HG02623 (cell line): ENCODE results near the gene RPS6KA5.

Experiments
- ATAC-seq: cut with Tn5 transposase; IDR thresholded peaks from one replicate; pipeline ENCODE4 v1.9.1; 2021; ENCODE audit warnings: moderate library complexity; ENCODE audit not compliant: unreplicated experiment

RPS6KA5 gene

DNA sequence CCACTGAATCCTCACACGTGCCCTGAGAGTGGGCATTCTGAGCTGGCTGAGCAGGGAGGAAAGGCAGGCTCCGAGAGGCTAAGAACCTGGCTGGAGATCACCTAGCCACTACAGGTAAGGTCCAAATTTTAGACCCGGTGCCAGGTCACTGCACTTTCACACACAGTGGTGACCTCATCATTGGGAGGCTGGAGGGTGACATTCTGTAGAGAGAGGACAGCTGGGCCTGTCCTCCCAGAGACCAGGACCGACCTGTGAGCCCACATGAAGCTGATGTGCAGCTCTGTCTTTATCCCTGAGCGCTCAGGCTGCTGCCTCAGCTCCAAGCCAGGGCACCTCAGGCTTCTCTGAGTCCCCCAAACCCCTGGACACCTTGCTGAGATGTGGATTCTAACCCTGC lies 248.3 kb downstream of the RPS6KA5 start:
- no peak for ATAC-seq

DNA sequence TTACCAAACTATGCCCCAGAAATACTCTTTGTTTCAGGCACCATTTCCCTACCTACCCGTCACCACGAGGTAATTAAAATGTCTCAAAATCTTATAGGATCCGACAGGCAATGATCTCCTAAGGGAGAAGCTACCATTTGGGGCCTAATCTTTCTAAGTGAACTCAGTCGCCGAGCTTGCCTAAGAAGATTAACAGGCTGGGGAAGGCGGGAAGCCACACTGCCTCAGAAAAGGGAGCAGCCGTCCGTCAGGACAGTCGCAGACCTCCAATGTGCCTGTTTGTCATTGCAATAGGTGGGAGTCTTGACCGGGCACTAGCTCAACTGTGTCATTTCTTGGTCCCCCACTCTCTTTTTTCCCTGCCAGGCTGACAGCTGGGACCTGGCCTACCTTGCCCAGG lies 248.8 kb downstream of the RPS6KA5 start:
- no peak for ATAC-seq

DNA sequence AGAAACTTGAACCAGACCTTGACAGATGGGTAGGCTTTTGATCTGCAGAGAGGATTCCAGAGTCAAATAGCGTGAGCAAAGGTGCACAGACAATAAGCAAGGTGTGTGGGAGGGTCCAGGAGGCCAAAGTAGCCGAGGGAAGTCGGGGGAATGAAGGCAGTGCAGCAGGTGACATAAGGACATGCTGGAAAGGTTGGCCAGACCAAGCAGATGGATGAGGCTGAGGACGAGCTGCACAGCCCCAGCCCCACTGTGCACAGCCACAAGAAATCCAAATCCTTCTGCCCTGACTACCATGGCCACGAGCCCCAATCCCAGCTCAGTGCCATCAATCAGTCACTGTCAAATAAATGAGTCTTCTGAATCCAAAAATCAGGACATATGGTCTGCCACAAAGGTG lies 249.6 kb downstream of the RPS6KA5 start:
- ATAC-seq = no peak

DNA sequence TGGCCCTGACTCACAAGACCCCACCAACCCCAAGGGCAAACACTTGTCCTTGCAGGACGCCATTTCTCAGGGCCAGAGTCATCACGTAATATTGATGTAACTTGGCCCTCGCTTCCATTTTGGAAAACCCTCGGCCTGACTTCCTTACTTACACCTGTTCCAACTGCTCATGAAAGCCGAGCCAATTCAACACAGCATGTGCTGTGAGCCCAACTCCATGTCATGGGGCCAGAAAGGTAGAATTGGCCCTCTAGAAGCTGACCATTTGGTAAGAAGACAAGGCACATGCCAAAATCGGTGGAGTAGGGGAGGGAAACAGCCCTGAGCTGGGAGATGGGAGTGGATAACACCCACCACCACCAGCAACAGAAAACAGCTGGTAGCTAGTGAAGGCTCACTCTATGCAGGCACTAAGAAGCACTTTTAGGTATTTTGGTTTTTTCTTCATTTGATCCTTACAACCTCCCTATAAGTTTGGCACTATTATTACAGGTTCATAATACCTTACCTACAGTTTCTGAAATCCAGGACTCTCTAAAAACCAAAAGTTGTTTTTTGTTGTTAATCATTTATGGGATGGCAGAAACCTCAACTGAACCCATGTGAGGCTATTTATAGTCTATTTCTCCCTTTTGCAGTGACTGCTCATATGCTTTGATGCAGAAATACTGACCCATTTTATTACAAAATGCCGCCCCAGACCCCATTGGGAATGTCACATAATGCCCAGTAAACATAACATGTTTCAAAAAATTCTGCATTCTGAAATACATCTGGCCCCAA lies 250.7 kb downstream of the RPS6KA5 start:
- ATAC-seq = no peak

DNA sequence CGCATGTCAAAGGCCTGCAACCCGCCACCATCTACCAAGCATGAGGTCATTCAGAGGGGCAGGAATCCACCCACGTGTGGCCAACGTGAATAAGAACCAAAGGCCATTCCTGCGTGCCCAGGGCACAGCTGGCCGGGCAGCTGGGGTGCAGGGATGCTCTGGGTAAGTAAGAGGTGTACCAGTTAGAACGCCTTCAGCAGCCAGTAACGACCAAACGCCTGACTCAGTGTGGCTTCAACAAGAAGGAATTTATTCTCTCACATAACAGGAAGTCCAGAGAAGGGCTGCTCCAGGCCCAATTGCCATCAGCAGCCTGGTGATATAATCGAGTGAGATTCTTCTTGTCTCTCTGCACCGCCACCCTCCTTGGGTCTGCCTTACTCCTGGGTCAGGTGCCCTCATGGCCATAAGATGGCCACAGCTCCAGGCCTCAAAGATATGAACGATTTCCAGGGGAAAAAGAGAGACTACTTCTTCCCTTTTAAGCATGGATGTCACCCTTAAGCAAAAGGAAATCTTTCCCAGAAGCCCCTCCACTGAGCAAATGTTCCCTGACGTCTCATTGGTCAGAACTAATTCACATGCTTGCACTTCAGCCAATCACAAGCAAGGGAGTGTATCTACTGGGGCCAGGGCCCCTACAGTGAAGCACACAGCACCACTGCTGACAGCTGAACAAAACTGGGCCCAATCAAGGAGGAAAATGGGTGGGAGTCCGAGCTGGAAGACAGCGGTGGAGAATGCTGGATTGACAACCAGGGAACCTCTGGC lies 251.5 kb downstream of the RPS6KA5 start:
- no peak for ATAC-seq

DNA sequence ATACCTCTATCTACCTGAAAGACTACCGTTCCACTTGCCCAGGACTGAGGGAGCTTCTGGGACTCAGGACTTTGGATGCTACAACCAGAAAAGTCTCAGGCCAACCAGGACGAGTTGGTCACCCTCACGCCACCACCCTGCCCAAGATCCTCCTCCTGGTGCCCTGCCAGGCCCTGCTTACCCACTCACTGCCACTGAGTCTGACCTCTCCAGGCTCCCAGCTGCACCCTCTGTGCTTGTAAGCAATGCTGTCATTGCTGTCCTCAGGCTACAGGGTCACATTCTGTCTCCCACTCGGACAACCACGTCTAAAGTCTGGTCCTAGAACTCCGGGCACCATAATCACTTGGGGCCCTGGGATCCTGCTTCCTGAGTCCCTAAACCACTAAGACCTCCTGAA lies 253.4 kb downstream of the RPS6KA5 start:
- ATAC-seq = no peak

- ATAC-seq = no peak
These were observed 254.5 kb downstream of the RPS6KA5 start for GRCh38 chr14:90805662-90806540.

DNA sequence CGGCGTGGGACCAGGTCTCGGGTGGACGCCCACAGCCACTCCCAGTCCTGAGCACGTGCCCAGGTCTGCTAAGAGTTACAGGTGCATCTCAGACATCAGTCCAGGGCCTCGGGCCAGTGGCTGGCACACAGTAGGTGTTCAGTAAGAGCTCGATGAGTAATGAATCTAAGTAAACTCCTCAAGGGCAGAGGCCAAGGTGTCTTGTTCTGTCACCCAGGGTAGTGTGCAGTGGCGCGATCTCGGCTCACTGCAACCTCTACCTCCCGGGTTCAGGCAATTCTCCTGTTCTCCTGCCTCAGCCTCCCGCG lies 255.4 kb downstream of the RPS6KA5 start:
- no peak for ATAC-seq

- no peak for ATAC-seq
These were observed 256.0 kb downstream of the RPS6KA5 start for GRCh38 chr14:90804292-90805083.

GRCh38 chr14:90803249-90803648 lies 257.2 kb downstream of the RPS6KA5 start:
- no peak for ATAC-seq

GRCh38 chr14:90799420-90799819 lies 261.0 kb downstream of the RPS6KA5 start:
- no peak for ATAC-seq

GRCh38 chr14:90797919-90798318 lies 262.5 kb downstream of the RPS6KA5 start:
- no peak for ATAC-seq
